NT2/D1 (cell line): ENCODE results near the gene ANKRD42.

Experiments used
- YY1 ChIP-seq: IDR thresholded peaks from 2 replicates; pipeline ENCODE4 v1.6.1; 2011; ENCODE audit not compliant: insufficient read length, insufficient read depth
- ZNF274 ChIP-seq: IDR thresholded peaks from 2 replicates; pipeline ENCODE4 v1.6.1; 2011; ENCODE audit warnings: mild to moderate bottlenecking, low read depth, low read length

DNA sequence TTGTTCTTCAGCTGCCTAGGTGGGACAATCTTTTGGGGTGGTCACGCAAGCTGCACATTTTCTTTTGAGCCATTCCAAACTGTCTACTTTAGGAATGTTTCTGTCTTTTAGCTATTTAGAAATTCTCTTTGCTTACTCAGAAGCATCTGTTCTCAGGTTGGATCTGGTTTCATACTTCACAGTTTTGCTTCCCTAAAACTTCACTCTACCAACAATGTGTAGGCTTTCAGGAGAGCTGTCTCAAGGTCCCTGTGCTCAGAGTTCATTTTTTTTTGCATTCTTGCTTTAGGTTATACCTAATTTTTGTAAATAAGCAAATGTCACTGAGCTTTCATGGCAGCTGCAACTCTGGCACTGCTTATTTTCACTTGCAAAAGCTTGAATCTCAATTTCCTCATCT is 55.9 kb downstream of the ANKRD42 start:
- no peak for TF ChIP-seq YY1
- TF ChIP-seq ZNF274 = no peak
